Astrocyte (in vitro differentiated cells and primary cell): ENCODE results near the gene EXD3. TPM values are rescaled to one million over a fixed set of nuclear protein-coding genes. Genes with fewer than 3 reads are reported as not detected.

Experiments
- DNase-seq: peaks from one replicate; pipeline ENCODE4 v3.0.0-alpha.2; 2010; ENCODE audit warnings: low read depth
- FAIRE-seq: peaks from 2 replicates; lab custom pipeline; 2011; peaks lifted over from hg19 to GRCh38; lab: Jason Lieb, UNC
- H2AFZ ChIP-seq: 2 replicates; pipeline ENCODE4 v1.6.0; 2012; ENCODE audit warnings: low read depth, low read length, inconsistent platforms
- H3K27ac ChIP-seq: 2 replicates; pipeline ENCODE4 v1.5.1; 2011; ENCODE audit warnings: low read depth, low read length, inconsistent platforms
- H3K27me3 ChIP-seq: 2 replicates; pipeline ENCODE4 v1.6.0; 2011; ENCODE audit warnings: low read length, inconsistent platforms; ENCODE audit not compliant: insufficient read depth
- H3K36me3 ChIP-seq: 2 replicates; pipeline ENCODE4 v1.5.1; 2011; ENCODE audit warnings: low read length, inconsistent platforms; ENCODE audit not compliant: insufficient read depth
- H3K4me1 ChIP-seq: 2 replicates; pipeline ENCODE4 v1.5.1; 2011; ENCODE audit warnings: low read length, inconsistent platforms; ENCODE audit not compliant: insufficient read depth
- H3K4me2 ChIP-seq: 2 replicates; pipeline ENCODE4 v1.6.0; 2012; ENCODE audit warnings: low read length, inconsistent platforms
- H3K4me3 ChIP-seq: 2 replicates; pipeline ENCODE4 v1.5.1; 2011; ENCODE audit warnings: low read depth, mild to moderate bottlenecking, low read length, inconsistent platforms; ENCODE audit not compliant: insufficient read depth
- H3K79me2 ChIP-seq: 2 replicates; pipeline ENCODE4 v1.6.0; 2012; ENCODE audit warnings: mild to moderate bottlenecking, low read length, inconsistent platforms; ENCODE audit not compliant: insufficient read depth
- H3K9ac ChIP-seq: 2 replicates; pipeline ENCODE4 v1.6.0; 2012; ENCODE audit warnings: mild to moderate bottlenecking, low read length, inconsistent platforms
- H3K9me3 ChIP-seq: 2 replicates; pipeline ENCODE4 v1.5.1; 2012; ENCODE audit warnings: low read depth, mild to moderate bottlenecking, low read length, inconsistent platforms; ENCODE audit not compliant: insufficient read depth
- H4K20me1 ChIP-seq: 2 replicates; pipeline ENCODE4 v1.6.0; 2012; ENCODE audit warnings: low read length, inconsistent platforms; ENCODE audit not compliant: insufficient read depth
- H3K27ac Mint-ChIP-seq: one replicate; pipeline ENCODE4 v1.8.0; 2021; ENCODE audit warnings: mild to moderate bottlenecking, mixed read lengths; ENCODE audit not compliant: unreplicated experiment
- H3K27me3 Mint-ChIP-seq: one replicate; pipeline ENCODE4 v1.8.0; 2021; ENCODE audit warnings: low read depth, mixed read lengths; ENCODE audit not compliant: unreplicated experiment
- H3K36me3 Mint-ChIP-seq: one replicate; pipeline ENCODE4 v1.8.0; 2021; ENCODE audit warnings: low read depth, mixed read lengths; ENCODE audit not compliant: unreplicated experiment
- H3K4me1 Mint-ChIP-seq: one replicate; pipeline ENCODE4 v1.8.0; 2021; ENCODE audit warnings: low read depth, mixed read lengths; ENCODE audit not compliant: unreplicated experiment
- H3K4me3 Mint-ChIP-seq: one replicate; pipeline ENCODE4 v1.8.0; 2021; ENCODE audit warnings: mild to moderate bottlenecking, moderate library complexity, mixed read lengths; ENCODE audit not compliant: unreplicated experiment
- H3K9me3 Mint-ChIP-seq: one replicate; pipeline ENCODE4 v1.8.0; 2021; ENCODE audit warnings: mild to moderate bottlenecking, mixed read lengths; ENCODE audit not compliant: unreplicated experiment
- CTCF ChIP-seq: IDR thresholded peaks from 2 replicates; pipeline ENCODE4 v1.5.1; 2011; ENCODE audit warnings: low read depth, mild to moderate bottlenecking, inconsistent platforms, low read length, moderate library complexity; ENCODE audit not compliant: insufficient read depth
- EZH2 ChIP-seq: IDR thresholded peaks from 2 replicates; pipeline ENCODE4 v1.6.1; 2012; ENCODE audit warnings: mild to moderate bottlenecking, low read length, inconsistent platforms; ENCODE audit not compliant: insufficient read depth
- total RNA-seq: library from RNA; stranded (reverse); gene quantifications from 2 replicates; pipeline ENCODE4 v1.2.1, GENCODE V29; 2021

The EXD3 gene
- total RNA-seq, 1 donor from 2014 or later = 8.5 TPM

GRCh38 chr9:137449931-137450538, 27.1 kb upstream of the EXD3 start:
- Histone ChIP-seq H4K20me1 (peaks cover 26% of the 10 kb centered on the region), H3K4me2 (no peak overlapping the region), H3K4me1 (peaks cover 9% of the 10 kb centered on the region), H3K4me3 (no peak overlapping the region), H2AFZ (no peak overlapping the region), H3K36me3 (peaks cover 3% of the 10 kb centered on the region), H3K27ac (no peak overlapping the region), H3K79me2 (no peaks in the 10 kb centered on the region), H3K27me3 (no peaks in the 10 kb centered on the region), H3K9ac (no peak overlapping the region), H3K9me3 (no peaks in the 10 kb centered on the region)
- Mint-ChIP-seq H3K9me3 (no peaks in the 10 kb centered on the region), H3K36me3 (peaks cover 4% of the 10 kb centered on the region), H3K4me1 (peaks cover 2% of the 10 kb centered on the region), H3K4me3 (no peak overlapping the region), H3K27me3 (peaks cover 1% of the 10 kb centered on the region), H3K27ac (no peak overlapping the region)
- DNase-seq (no peak), FAIRE-seq (no peak)
- TF ChIP-seq EZH2 (no peak), CTCF (no peak)

GRCh38 chr9:137449081-137449844, 26.3 kb upstream of the EXD3 start:
- Mint-ChIP-seq H3K27me3 (peaks cover 1% of the 10 kb centered on the region), H3K4me3 (no peak overlapping the region), H3K4me1 (peaks cover 2% of the 10 kb centered on the region), H3K36me3 (peaks cover 4% of the 10 kb centered on the region), H3K27ac (no peak overlapping the region), H3K9me3 (no peaks in the 10 kb centered on the region)
- peaks cover under 1% of the 10 kb centered on the region for H3K4me1 ChIP-seq
- no peak overlapping the region for H3K27ac ChIP-seq
- H3K9me3 ChIP-seq = no peaks in the 10 kb centered on the region
- H3K36me3 ChIP-seq = peaks cover 3% of the 10 kb centered on the region
- no peak overlapping the region for H2AFZ ChIP-seq
- no peak overlapping the region for H3K4me2 ChIP-seq
- no peak for DNase-seq
- TF ChIP-seq CTCF (no peak), EZH2 (no peak)
- H4K20me1 ChIP-seq = peaks cover 19% of the 10 kb centered on the region
- H3K79me2 ChIP-seq = no peaks in the 10 kb centered on the region
- no peak for FAIRE-seq
- H3K27me3 ChIP-seq = no peaks in the 10 kb centered on the region
- H3K9ac ChIP-seq = no peak overlapping the region
- H3K4me3 ChIP-seq = no peak overlapping the region

DNA sequence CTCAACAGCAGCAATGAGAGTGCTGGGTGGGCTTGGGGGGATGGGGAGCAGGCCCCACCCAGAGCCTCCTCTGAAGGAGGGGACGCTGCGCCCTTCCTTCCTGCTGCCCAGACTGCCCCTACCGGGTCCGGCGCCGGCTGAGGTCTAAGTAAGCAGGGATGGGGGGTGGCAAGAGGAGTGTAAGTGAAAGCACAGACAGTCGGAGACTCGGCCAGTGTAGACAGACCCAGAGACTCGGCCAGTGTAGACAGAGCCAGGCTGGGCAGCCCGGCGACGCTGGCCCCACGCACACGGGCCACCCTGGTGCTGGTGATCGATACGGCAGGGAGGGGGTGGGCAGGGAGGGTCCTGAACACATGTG, 25.6 kb upstream of the EXD3 start:
- H3K27ac ChIP-seq = no peak overlapping the region
- H3K4me1 Mint-ChIP-seq = peaks cover 2% of the 10 kb centered on the region
- TF ChIP-seq EZH2 (no peak), CTCF (no peak)
- peaks cover 18% of the 10 kb centered on the region for H4K20me1 ChIP-seq
- no peaks in the 10 kb centered on the region for H3K4me1 ChIP-seq
- no peak overlapping the region for H3K4me3 ChIP-seq
- H3K9me3 Mint-ChIP-seq = no peaks in the 10 kb centered on the region
- no peak for FAIRE-seq
- peaks cover 3% of the 10 kb centered on the region for H3K36me3 ChIP-seq
- H3K79me2 ChIP-seq = no peaks in the 10 kb centered on the region
- peaks cover 2% of the 10 kb centered on the region for H3K36me3 Mint-ChIP-seq
- peaks cover 1% of the 10 kb centered on the region for H3K27me3 Mint-ChIP-seq
- H3K27ac Mint-ChIP-seq = no peak overlapping the region
- no peak overlapping the region for H3K9ac ChIP-seq
- H3K4me2 ChIP-seq = no peak overlapping the region
- no peak for DNase-seq
- no peak overlapping the region for H2AFZ ChIP-seq
- no peak overlapping the region for H3K4me3 Mint-ChIP-seq
- H3K27me3 ChIP-seq = no peaks in the 10 kb centered on the region
- H3K9me3 ChIP-seq = no peaks in the 10 kb centered on the region
